ENCODE measurements around the gene LAYN. TPM values are rescaled to one million over a fixed set of nuclear protein-coding genes. Genes with fewer than 3 reads are reported as not detected.
A peak's percentile ranks its signal among the peaks of the same experiment; 100 is the strongest.

Gene LAYN
- total and polyA plus RNA-seq, 2 donors from 2014 or later, result 4.8 to 7.6 TPM

- TF ChIP-seq CTCF (IDR thresholded peaks at IDR 0.05; ENCODE audit: borderline replicate concordance, extremely low read depth, insufficient read depth), result no peak
- Histone ChIP-seq H3K4me3 (ENCODE audit: low read length in 3 of 3) (no peak overlapping the region), H3K36me3 (ENCODE audit: control insufficient read depth in 2 of 3, insufficient read depth in 3 of 3, low read length in 3 of 3) (no peaks in the 10 kb centered on the region), H3K27me3 (ENCODE audit: control insufficient read depth, insufficient read depth, low read length) (no peaks in the 10 kb centered on the region), H3K4me1 (ENCODE audit: control insufficient read depth in 2 of 3, insufficient read depth in 2 of 3, low read depth in 1 of 3, low read length in 3 of 3) (peaks cover 0 to 17% (median 0%) of the 10 kb centered on the region in 3 donors), H3K9ac (ENCODE audit: low read length in 3 of 3) (no peak overlapping the region), H3K27ac (ENCODE audit: low read depth in 2 of 2, low read length in 2 of 2) (no peak overlapping the region), H3K9me3 (ENCODE audit: control insufficient read depth in 2 of 3, insufficient read depth in 1 of 3, low read length in 3 of 3) (no peaks in the 10 kb centered on the region)
- intact Hi-C loops (cut with DNase I), result no loop called here
- DNase-seq (no peak), FAIRE-seq (no peak)
These were observed 3.1 kb upstream of the LAYN start for GRCh38 chr11:111537336-111537860.

GRCh38 chr11:111538407-111539114 lies 2.0 kb upstream of the LAYN start:
- intact Hi-C loops (cut with DNase I), result no loop called here
- H3K27me3 ChIP-seq (ENCODE audit: control insufficient read depth, insufficient read depth, low read length), result no peaks in the 10 kb centered on the region
- TF ChIP-seq CTCF (IDR thresholded peaks at IDR 0.05; ENCODE audit: borderline replicate concordance, extremely low read depth, insufficient read depth), result no peak
- H3K9me3 ChIP-seq (ENCODE audit: control insufficient read depth in 2 of 3, insufficient read depth in 1 of 3, low read length in 3 of 3), result no peaks in the 10 kb centered on the region
- no peak overlapping the region for H3K9ac ChIP-seq (ENCODE audit: low read length in 3 of 3)
- FAIRE-seq (no peak), DNase-seq (no peak)
- no peak overlapping the region for H3K27ac ChIP-seq (ENCODE audit: low read depth in 2 of 2, low read length in 2 of 2)
- no peaks in the 10 kb centered on the region for H3K36me3 ChIP-seq (ENCODE audit: control insufficient read depth in 2 of 3, insufficient read depth in 3 of 3, low read length in 3 of 3)
- no peak overlapping the region for H3K4me3 ChIP-seq (ENCODE audit: low read length in 3 of 3)
- peaks cover 0 to 17% (median 0%) of the 10 kb centered on the region in 3 donors for H3K4me1 ChIP-seq (ENCODE audit: control insufficient read depth in 2 of 3, insufficient read depth in 2 of 3, low read depth in 1 of 3, low read length in 3 of 3)

- no peak for TF ChIP-seq CTCF (IDR thresholded peaks at IDR 0.05; ENCODE audit: borderline replicate concordance, extremely low read depth, insufficient read depth)
- intact Hi-C loops (cut with DNase I), result no loop called here
- peak in 2 of 5 donors; percentile 31 to 40 for DNase-seq
- no peak for FAIRE-seq
- H3K4me3 ChIP-seq (ENCODE audit: low read length in 3 of 3), result peak overlapping the region in 2 of 3 donors; percentile 45 to 49
- no peak overlapping the region for H3K9ac ChIP-seq (ENCODE audit: low read length in 3 of 3)
- H3K27ac ChIP-seq (ENCODE audit: low read depth in 2 of 2, low read length in 2 of 2), result peak overlapping the region in 1 of 2 donors; percentile 6
- no peaks in the 10 kb centered on the region for H3K36me3 ChIP-seq (ENCODE audit: control insufficient read depth in 2 of 3, insufficient read depth in 3 of 3, low read length in 3 of 3)
- H3K9me3 ChIP-seq (ENCODE audit: control insufficient read depth in 2 of 3, insufficient read depth in 1 of 3, low read length in 3 of 3), result no peaks in the 10 kb centered on the region
- no peaks in the 10 kb centered on the region for H3K27me3 ChIP-seq (ENCODE audit: control insufficient read depth, insufficient read depth, low read length)
- H3K4me1 ChIP-seq (ENCODE audit: control insufficient read depth in 2 of 3, insufficient read depth in 2 of 3, low read depth in 1 of 3, low read length in 3 of 3), result peaks cover 0 to 17% (median 0%) of the 10 kb centered on the region in 3 donors
These were observed 950 bp upstream of the LAYN start for GRCh38 chr11:111539426-111540113.
